HG03139 (cell line): ENCODE data around the gene KCNK2.

Experiments
- ATAC-seq: cut with Tn5 transposase; IDR thresholded peaks from one replicate; pipeline ENCODE4 v1.9.1; 2021; ENCODE audit not compliant: unreplicated experiment

KCNK2 gene

GRCh38 chr1:215250913-215251312 lies 168.4 kb downstream of the KCNK2 start:
- ATAC-seq = no peak

- ATAC-seq = no peak
Measured at GRCh38 chr1:215251428-215251827, 168.9 kb downstream of the KCNK2 start.

- ATAC-seq = no peak
Measured at GRCh38 chr1:215252164-215252563, 169.6 kb downstream of the KCNK2 start.

GRCh38 chr1:215256936-215257679 lies 174.6 kb downstream of the KCNK2 start:
- ATAC-seq = no peak

- ATAC-seq = no peak
Measured at GRCh38 chr1:215260711-215261110, 178.2 kb downstream of the KCNK2 start.

- ATAC-seq = no peak
Measured at GRCh38 chr1:215262106-215262505, 179.6 kb downstream of the KCNK2 start.

GRCh38 chr1:215263636-215264035 lies 181.1 kb downstream of the KCNK2 start:
- ATAC-seq = no peak

- ATAC-seq = no peak
Measured at GRCh38 chr1:215264649-215265048, 182.1 kb downstream of the KCNK2 start.

GRCh38 chr1:215267495-215267894 lies 185.0 kb downstream of the KCNK2 start:
- ATAC-seq = no peak

- no peak for ATAC-seq
Measured at GRCh38 chr1:215269955-215270354, 187.4 kb downstream of the KCNK2 start.

- ATAC-seq = no peak
Measured at GRCh38 chr1:215273838-215274516, 191.4 kb downstream of the KCNK2 start.

- ATAC-seq = no peak
Measured at GRCh38 chr1:215276582-215276981, 194.0 kb downstream of the KCNK2 start.

- no peak for ATAC-seq
Measured at GRCh38 chr1:215277532-215277931, 195.0 kb downstream of the KCNK2 start.

- ATAC-seq = no peak
Measured at GRCh38 chr1:215279682-215280081, 197.1 kb downstream of the KCNK2 start.

- no peak for ATAC-seq
Measured at GRCh38 chr1:215282557-215282956, 200.0 kb downstream of the KCNK2 start.

GRCh38 chr1:215285013-215285800 lies 202.7 kb downstream of the KCNK2 start:
- no peak for ATAC-seq
